Measurements from ENCODE around the gene RSAD1.

Gene RSAD1

GRCh38 chr17:50458270-50458669, 20.4 kb upstream of the RSAD1 start:
- no peak overlapping the region for H3K27ac ChIP-seq (ENCODE audit: poor library complexity, severe bottlenecking)
- no peak for TF ChIP-seq CTCF (IDR thresholded peaks at IDR 0.05; ENCODE audit: poor library complexity, severe bottlenecking)
- ATAC-seq (ENCODE audit: low read depth) = peak; percentile 49
- no peak overlapping the region for H3K4me3 ChIP-seq (ENCODE audit: severe bottlenecking)
- H3K4me1 ChIP-seq (ENCODE audit: insufficient read depth, poor library complexity, severe bottlenecking) = peaks cover 19% of the 10 kb centered on the region
- H3K27me3 ChIP-seq (ENCODE audit: insufficient read depth, poor library complexity, severe bottlenecking) = no peaks in the 10 kb centered on the region
- H3K9me3 ChIP-seq (ENCODE audit: severe bottlenecking) = no peaks in the 10 kb centered on the region
- H3K36me3 ChIP-seq (ENCODE audit: low read depth) = peaks cover 38% of the 10 kb centered on the region
- no peak for DNase-seq (ENCODE audit: low spot score)

- TF ChIP-seq CTCF (IDR thresholded peaks at IDR 0.05; ENCODE audit: poor library complexity, severe bottlenecking) = no peak
- ATAC-seq (ENCODE audit: low read depth) (peak; percentile 68), DNase-seq (ENCODE audit: low spot score) (peak; percentile 50)
- H3K27me3 ChIP-seq (ENCODE audit: insufficient read depth, poor library complexity, severe bottlenecking) = no peaks in the 10 kb centered on the region
- H3K36me3 ChIP-seq (ENCODE audit: low read depth) = peaks cover 32% of the 10 kb centered on the region
- H3K4me3 ChIP-seq (ENCODE audit: severe bottlenecking) = no peak overlapping the region
- no peak overlapping the region for H3K27ac ChIP-seq (ENCODE audit: poor library complexity, severe bottlenecking)
- H3K9me3 ChIP-seq (ENCODE audit: severe bottlenecking) = no peaks in the 10 kb centered on the region
- peaks cover 19% of the 10 kb centered on the region for H3K4me1 ChIP-seq (ENCODE audit: insufficient read depth, poor library complexity, severe bottlenecking)
Measured at GRCh38 chr17:50458701-50459676, 19.7 kb upstream of the RSAD1 start.

GRCh38 chr17:50459756-50460155, 18.9 kb upstream of the RSAD1 start:
- ATAC-seq (ENCODE audit: low read depth) = no peak
- peaks cover 17% of the 10 kb centered on the region for H3K4me1 ChIP-seq (ENCODE audit: insufficient read depth, poor library complexity, severe bottlenecking)
- peak; percentile 30 for DNase-seq (ENCODE audit: low spot score)
- H3K4me3 ChIP-seq (ENCODE audit: severe bottlenecking) = no peak overlapping the region
- H3K27me3 ChIP-seq (ENCODE audit: insufficient read depth, poor library complexity, severe bottlenecking) = no peaks in the 10 kb centered on the region
- H3K9me3 ChIP-seq (ENCODE audit: severe bottlenecking) = no peaks in the 10 kb centered on the region
- peaks cover 28% of the 10 kb centered on the region for H3K36me3 ChIP-seq (ENCODE audit: low read depth)
- TF ChIP-seq CTCF (IDR thresholded peaks at IDR 0.05; ENCODE audit: poor library complexity, severe bottlenecking) = no peak
- H3K27ac ChIP-seq (ENCODE audit: poor library complexity, severe bottlenecking) = no peak overlapping the region

- ATAC-seq (ENCODE audit: low read depth) (no peak), DNase-seq (ENCODE audit: low spot score) (no peak)
- Histone ChIP-seq H3K4me1 (ENCODE audit: insufficient read depth, poor library complexity, severe bottlenecking) (peaks cover 14% of the 10 kb centered on the region), H3K4me3 (ENCODE audit: severe bottlenecking) (no peak overlapping the region), H3K27ac (ENCODE audit: poor library complexity, severe bottlenecking) (no peak overlapping the region), H3K9me3 (ENCODE audit: severe bottlenecking) (no peaks in the 10 kb centered on the region), H3K36me3 (ENCODE audit: low read depth) (peaks cover 20% of the 10 kb centered on the region), H3K27me3 (ENCODE audit: insufficient read depth, poor library complexity, severe bottlenecking) (no peaks in the 10 kb centered on the region)
- TF ChIP-seq CTCF (IDR thresholded peaks at IDR 0.05; ENCODE audit: poor library complexity, severe bottlenecking) = no peak
Measured at GRCh38 chr17:50460831-50461526, 17.7 kb upstream of the RSAD1 start.
